Measurements from ENCODE around the gene CIDEC. TPM values are rescaled to one million over a fixed set of nuclear protein-coding genes. Genes with fewer than 3 reads are reported as not detected.
"Not testable (repeated sequence)": the region's sequence is repeated elsewhere in the genome, so short reads cannot be mapped to it uniquely, and the experiment has no call there.

Gene CIDEC
- total RNA-seq, 6 experiments from 2014 or later, result not detected

DNA sequence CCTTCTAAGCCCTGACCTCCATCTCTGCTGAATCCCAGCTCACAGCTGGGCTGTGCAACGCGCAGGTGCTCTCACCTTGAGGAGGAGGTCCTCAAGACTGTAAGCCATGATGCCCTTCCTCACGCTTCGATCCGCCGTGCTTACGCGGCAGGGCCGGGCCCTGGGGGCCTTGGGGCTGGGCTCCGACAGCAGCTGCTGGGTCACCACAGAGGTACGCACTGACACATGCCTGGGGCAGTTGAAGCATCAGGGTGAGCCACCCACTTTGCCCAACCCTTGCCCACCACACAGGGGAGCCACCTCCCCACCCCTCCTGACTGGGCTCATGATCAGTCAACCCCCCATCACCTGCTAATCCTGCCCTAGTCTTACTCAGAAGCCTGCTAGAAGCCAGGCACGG is 3.1 kb downstream of the CIDEC start:
- H3K27ac Mint-ChIP-seq, result no peak overlapping the region
- DNase-seq, result no peak
- TF ChIP-seq, protein P1, sequence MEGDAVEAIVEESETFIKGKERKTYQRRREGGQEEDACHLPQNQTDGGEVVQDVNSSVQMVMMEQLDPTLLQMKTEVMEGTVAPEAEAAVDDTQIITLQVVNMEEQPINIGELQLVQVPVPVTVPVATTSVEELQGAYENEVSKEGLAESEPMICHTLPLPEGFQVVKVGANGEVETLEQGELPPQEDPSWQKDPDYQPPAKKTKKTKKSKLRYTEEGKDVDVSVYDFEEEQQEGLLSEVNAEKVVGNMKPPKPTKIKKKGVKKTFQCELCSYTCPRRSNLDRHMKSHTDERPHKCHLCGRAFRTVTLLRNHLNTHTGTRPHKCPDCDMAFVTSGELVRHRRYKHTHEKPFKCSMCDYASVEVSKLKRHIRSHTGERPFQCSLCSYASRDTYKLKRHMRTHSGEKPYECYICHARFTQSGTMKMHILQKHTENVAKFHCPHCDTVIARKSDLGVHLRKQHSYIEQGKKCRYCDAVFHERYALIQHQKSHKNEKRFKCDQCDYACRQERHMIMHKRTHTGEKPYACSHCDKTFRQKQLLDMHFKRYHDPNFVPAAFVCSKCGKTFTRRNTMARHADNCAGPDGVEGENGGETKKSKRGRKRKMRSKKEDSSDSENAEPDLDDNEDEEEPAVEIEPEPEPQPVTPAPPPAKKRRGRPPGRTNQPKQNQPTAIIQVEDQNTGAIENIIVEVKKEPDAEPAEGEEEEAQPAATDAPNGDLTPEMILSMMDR (IDR thresholded peaks at IDR 0.05), result no peak
- peaks cover 5% of the 10 kb centered on the region for H3K4me1 Mint-ChIP-seq (ENCODE audit: low read depth)
- peaks cover 3% of the 10 kb centered on the region; the same call in 1 of the 2 replicates for H3K27me3 Mint-ChIP-seq (ENCODE audit: insufficient read depth)
- no peaks in the 10 kb centered on the region for H3K9me3 Mint-ChIP-seq
- no peak overlapping the region for H3K4me3 Mint-ChIP-seq
- H3K36me3 Mint-ChIP-seq (ENCODE audit: low read depth), result no peaks in the 10 kb centered on the region

DNA sequence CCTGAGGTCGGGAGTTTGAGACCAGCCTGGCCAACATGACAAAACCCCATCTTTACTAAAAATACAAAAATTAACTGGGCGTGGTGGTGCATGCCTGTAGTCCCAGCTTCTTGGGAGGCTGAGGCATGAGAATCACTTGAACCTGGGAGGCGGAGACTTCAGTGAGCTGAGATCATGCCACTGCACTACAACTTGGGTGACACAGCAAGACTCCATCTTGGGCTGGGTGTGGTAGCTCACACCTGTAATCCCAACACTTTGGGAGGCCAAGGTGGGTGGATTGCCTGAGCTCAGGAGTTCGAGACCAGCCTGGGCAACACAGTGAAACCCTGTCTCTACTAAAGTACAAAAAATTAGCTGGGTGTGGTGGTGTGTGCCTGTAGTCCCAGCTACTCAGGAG is 3.8 kb downstream of the CIDEC start:
- H3K4me3 Mint-ChIP-seq; H3K36me3 Mint-ChIP-seq (ENCODE audit: low read depth); H3K9me3 Mint-ChIP-seq; H3K27me3 Mint-ChIP-seq (ENCODE audit: insufficient read depth); H3K27ac Mint-ChIP-seq; DNase-seq: not testable (repeated sequence)
- peaks cover 12% of the 10 kb centered on the region for H3K4me1 Mint-ChIP-seq (ENCODE audit: low read depth)

DNA sequence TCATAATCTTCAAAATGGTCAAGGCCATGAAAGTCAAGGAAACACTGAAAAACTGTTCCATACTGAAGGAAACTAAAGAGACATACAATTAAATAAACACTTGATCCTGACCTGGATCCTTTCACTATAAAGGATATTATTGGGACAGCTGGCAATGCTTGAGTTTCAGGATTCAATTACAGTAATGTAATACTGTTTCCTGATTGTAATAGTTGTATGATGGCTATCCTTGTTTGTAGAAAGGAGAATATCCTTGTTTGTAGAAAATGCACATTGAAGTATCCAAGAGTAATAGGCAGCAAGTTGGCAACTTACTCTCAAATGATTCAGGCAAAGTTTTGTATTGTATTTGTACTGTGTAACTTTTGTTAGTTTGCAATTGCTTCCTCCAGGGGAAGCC is 4.6 kb downstream of the CIDEC start:
- Mint-ChIP-seq H3K27ac (no peak overlapping the region), H3K4me1 (ENCODE audit: low read depth) (peaks cover 19% of the 10 kb centered on the region), H3K9me3 (no peaks in the 10 kb centered on the region), H3K36me3 (ENCODE audit: low read depth) (no peaks in the 10 kb centered on the region), H3K27me3 (ENCODE audit: insufficient read depth) (peaks cover 3% of the 10 kb centered on the region; the same call in 1 of the 2 replicates), H3K4me3 (no peak overlapping the region)
- no peak for DNase-seq
- TF ChIP-seq, protein P1 (IDR thresholded peaks at IDR 0.05), result no peak

DNA sequence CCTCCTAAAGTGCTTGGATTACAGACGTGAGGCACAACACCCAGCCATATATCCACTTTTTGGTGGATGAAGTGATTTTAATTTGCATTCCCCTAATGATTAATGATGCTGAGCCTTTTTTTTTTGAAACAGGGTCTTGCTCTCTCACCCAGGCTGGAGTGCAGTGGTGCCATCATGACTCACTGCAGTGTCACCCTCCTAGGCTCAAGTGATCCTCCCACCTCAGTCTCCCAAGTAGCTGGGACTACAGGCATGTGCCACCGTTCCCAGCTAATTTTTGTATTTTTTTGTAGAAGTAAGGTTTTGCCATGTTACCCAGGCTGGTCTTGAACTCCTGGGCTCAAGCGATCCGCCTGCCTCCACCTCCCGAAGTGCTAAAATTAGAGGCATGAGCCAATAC is 8.0 kb downstream of the CIDEC start:
- H3K4me3 Mint-ChIP-seq; H3K27me3 Mint-ChIP-seq (ENCODE audit: insufficient read depth); H3K36me3 Mint-ChIP-seq (ENCODE audit: low read depth); H3K9me3 Mint-ChIP-seq; DNase-seq: not testable (repeated sequence)
- H3K4me1 Mint-ChIP-seq (ENCODE audit: low read depth), result peaks cover 20% of the 10 kb centered on the region
- peak overlapping the region; percentile 72 for H3K27ac Mint-ChIP-seq

DNA sequence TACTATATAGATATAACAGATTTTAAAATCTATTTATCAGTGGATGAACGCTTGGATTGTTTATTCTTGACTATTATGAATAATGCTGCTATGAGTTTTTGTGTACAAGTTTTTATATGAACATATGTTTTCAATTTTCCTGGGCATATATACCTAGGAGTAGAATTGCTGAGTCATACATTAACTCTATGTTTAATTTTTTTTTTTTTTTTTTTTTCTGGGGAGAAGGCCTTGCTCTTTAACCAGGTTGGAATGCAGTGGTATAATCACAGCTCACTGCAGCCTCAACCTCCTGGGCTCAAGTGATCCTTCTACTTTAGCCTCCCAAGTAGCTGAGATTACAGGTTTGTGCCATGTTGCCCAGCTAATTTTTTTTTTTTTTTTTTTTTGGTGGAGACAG is 9.1 kb downstream of the CIDEC start:
- peaks cover 1% of the 10 kb centered on the region; the same call in 1 of the 2 replicates for H3K27me3 Mint-ChIP-seq (ENCODE audit: insufficient read depth)
- TF ChIP-seq, protein P1 (IDR thresholded peaks at IDR 0.05), result no peak
- H3K4me3 Mint-ChIP-seq, result no peak overlapping the region
- H3K27ac Mint-ChIP-seq, result peak overlapping the region; percentile 65
- no peaks in the 10 kb centered on the region for H3K9me3 Mint-ChIP-seq
- peak; percentile 76 for DNase-seq
- H3K36me3 Mint-ChIP-seq (ENCODE audit: low read depth), result no peaks in the 10 kb centered on the region
- peaks cover 20% of the 10 kb centered on the region for H3K4me1 Mint-ChIP-seq (ENCODE audit: low read depth)

DNA sequence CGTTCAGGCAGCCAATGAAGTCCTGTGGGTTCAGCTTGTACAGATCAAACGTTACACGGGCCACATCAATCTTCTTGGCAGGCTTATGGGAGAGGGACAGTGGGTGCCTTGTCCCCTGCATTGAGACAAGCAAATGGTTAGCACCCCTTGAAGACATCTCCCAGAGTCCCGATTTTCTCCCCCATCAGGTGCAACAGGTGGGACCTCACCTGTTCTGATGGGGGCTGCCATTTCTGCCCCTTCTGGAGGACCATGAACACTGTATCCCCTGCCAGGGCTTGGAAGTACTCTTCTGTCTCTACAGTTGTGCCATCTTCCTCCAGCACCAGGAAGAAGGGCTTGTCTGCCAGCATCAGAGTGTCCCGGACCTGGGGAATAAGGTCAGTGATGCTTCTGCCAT is 10.1 kb downstream of the CIDEC start:
- H3K27ac Mint-ChIP-seq, result no peak overlapping the region; the same call in 1 of the 2 replicates
- no peak for DNase-seq

More for the DNA sequence above, 10.1 kb downstream of the CIDEC start:
- peaks cover 20% of the 10 kb centered on the region for H3K4me1 Mint-ChIP-seq (ENCODE audit: low read depth)
- no peaks in the 10 kb centered on the region for H3K9me3 Mint-ChIP-seq
- no peaks in the 10 kb centered on the region for H3K27me3 Mint-ChIP-seq (ENCODE audit: insufficient read depth)
- no peaks in the 10 kb centered on the region for H3K36me3 Mint-ChIP-seq (ENCODE audit: low read depth)
- no peak overlapping the region for H3K4me3 Mint-ChIP-seq
- TF ChIP-seq, protein P1 (IDR thresholded peaks at IDR 0.05), result no peak

All from HFFc6 (cell line).